ENCODE measurements around the gene CAPNS2. TPM values are rescaled to one million over a fixed set of nuclear protein-coding genes. Genes with fewer than 3 reads are reported as not detected.

Gene CAPNS2
- total RNA-seq, 1 experiment from 2014 or later = 1.4 TPM

DNA sequence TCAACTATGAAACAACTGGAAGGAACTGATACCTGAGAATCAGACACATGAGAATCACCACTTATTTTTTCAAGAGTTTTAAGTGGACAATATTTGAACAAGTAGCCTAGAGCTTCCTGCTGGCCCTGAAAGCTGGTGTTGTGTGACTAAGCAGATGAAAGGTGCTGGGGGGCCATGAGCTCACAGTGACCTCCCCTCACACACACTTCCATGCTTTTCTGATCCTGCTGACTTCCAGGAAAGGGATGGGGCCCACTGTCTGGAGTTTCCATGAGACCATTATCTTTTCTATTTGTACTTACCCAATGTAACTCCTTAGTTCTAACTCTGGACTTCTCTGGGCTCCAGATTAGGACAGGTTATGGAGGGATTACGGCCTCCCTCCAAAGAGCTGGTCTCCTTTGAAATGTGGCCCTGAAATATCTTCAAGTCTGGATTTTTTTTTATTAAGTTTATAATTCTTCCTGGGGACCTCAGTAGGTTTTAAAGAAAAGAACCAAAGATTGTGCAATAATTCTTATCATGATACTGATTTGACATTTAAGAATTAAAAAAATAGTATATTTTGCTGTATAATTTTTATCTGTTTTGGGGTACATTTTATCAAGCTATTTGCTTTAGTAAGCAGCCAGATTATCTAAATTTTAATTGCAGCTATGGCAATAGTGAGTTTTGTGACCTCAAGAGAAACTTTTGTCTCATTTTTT lies 4.9 kb downstream of the CAPNS2 start:
- intact Hi-C loops (cut with micrococcal nuclease; ENCODE audit: unreplicated experiment) (no loop called here), in situ Hi-C loops (cut with HindIII; ENCODE audit: low pct_unique_long_range_greater_than_20kb, low sequenced_read_pairs) (no loop called here)
- Histone ChIP-seq H3K36me3 (ENCODE audit: control insufficient read depth, insufficient read depth, low read length) (no peaks in the 10 kb centered on the region), H3K4me1 (ENCODE audit: control insufficient read depth, insufficient read depth, low read length) (no peaks in the 10 kb centered on the region), H3K27ac (ENCODE audit: low read length) (no peak overlapping the region), H3K27me3 (ENCODE audit: control insufficient read depth, insufficient read depth, low read length) (no peaks in the 10 kb centered on the region), H3K4me3 (ENCODE audit: low read depth in 2 of 2, low read length in 2 of 2) (no peak overlapping the region), H3K9me3 (ENCODE audit: control insufficient read depth, insufficient read depth, low read depth, low read length) (no peaks in the 10 kb centered on the region)
- ATAC-seq = no peak
- ChIA-PET POLR2A (no interaction called here), CTCF (no interaction called here)
- no TSS peak for BruUV-seq (replicated peaks)
- no peak for DNase-seq (ENCODE audit: low read depth, low spot score)
- TF ChIP-seq SIN3A (IDR thresholded peaks at IDR 0.05; ENCODE audit: borderline replicate concordance, insufficient read depth, low read depth, low read length) (no peak), TCF7L2 (IDR thresholded peaks at IDR 0.05; ENCODE audit: low read depth, low read length) (no peak), POLR2AphosphoS5 (IDR thresholded peaks at IDR 0.05; ENCODE audit: low read depth, low read length) (no peak)
- TF ChIP-seq, protein P1, sequence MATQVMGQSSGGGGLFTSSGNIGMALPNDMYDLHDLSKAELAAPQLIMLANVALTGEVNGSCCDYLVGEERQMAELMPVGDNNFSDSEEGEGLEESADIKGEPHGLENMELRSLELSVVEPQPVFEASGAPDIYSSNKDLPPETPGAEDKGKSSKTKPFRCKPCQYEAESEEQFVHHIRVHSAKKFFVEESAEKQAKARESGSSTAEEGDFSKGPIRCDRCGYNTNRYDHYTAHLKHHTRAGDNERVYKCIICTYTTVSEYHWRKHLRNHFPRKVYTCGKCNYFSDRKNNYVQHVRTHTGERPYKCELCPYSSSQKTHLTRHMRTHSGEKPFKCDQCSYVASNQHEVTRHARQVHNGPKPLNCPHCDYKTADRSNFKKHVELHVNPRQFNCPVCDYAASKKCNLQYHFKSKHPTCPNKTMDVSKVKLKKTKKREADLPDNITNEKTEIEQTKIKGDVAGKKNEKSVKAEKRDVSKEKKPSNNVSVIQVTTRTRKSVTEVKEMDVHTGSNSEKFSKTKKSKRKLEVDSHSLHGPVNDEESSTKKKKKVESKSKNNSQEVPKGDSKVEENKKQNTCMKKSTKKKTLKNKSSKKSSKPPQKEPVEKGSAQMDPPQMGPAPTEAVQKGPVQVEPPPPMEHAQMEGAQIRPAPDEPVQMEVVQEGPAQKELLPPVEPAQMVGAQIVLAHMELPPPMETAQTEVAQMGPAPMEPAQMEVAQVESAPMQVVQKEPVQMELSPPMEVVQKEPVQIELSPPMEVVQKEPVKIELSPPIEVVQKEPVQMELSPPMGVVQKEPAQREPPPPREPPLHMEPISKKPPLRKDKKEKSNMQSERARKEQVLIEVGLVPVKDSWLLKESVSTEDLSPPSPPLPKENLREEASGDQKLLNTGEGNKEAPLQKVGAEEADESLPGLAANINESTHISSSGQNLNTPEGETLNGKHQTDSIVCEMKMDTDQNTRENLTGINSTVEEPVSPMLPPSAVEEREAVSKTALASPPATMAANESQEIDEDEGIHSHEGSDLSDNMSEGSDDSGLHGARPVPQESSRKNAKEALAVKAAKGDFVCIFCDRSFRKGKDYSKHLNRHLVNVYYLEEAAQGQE (IDR thresholded peaks at IDR 0.05; ENCODE audit: insufficient read depth in 1 of 2, low read depth in 2 of 2, low read length in 1 of 2) = no peak
- TF ChIP-seq, protein P2, sequence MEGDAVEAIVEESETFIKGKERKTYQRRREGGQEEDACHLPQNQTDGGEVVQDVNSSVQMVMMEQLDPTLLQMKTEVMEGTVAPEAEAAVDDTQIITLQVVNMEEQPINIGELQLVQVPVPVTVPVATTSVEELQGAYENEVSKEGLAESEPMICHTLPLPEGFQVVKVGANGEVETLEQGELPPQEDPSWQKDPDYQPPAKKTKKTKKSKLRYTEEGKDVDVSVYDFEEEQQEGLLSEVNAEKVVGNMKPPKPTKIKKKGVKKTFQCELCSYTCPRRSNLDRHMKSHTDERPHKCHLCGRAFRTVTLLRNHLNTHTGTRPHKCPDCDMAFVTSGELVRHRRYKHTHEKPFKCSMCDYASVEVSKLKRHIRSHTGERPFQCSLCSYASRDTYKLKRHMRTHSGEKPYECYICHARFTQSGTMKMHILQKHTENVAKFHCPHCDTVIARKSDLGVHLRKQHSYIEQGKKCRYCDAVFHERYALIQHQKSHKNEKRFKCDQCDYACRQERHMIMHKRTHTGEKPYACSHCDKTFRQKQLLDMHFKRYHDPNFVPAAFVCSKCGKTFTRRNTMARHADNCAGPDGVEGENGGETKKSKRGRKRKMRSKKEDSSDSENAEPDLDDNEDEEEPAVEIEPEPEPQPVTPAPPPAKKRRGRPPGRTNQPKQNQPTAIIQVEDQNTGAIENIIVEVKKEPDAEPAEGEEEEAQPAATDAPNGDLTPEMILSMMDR (IDR thresholded peaks at IDR 0.05) = no peak

DNA sequence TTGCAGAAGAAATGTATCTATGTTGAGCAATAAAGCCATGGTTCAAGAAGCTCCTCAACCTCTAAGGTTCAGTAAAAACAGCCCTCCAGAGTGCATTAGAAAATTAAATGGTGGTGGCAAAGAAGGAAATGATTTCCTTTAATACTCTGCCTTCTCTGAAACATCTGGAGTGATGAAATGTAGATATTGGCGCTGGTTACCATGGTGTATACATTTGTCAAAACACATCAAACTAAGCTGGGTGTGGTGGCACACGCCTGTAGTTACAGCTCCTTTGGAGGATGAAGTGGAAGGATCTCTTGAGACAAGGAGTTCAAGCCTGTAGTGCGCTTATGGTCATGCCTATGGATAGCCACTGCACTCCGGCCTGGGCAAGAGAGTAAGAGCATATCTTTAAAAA lies 6.0 kb downstream of the CAPNS2 start:
- DNase-seq (ENCODE audit: low read depth, low spot score) = no peak
- ATAC-seq = no peak
- Histone ChIP-seq H3K4me1 (ENCODE audit: control insufficient read depth, insufficient read depth, low read length) (no peaks in the 10 kb centered on the region), H3K9me3 (ENCODE audit: control insufficient read depth, insufficient read depth, low read depth, low read length) (no peaks in the 10 kb centered on the region), H3K4me3 (ENCODE audit: low read depth in 2 of 2, low read length in 2 of 2) (no peak overlapping the region), H3K27me3 (ENCODE audit: control insufficient read depth, insufficient read depth, low read length) (no peaks in the 10 kb centered on the region), H3K27ac (ENCODE audit: low read length) (no peak overlapping the region), H3K36me3 (ENCODE audit: control insufficient read depth, insufficient read depth, low read length) (no peaks in the 10 kb centered on the region; the same call in 1 of the 2 replicates)
- no TSS peak for BruUV-seq (replicated peaks)
- in situ Hi-C loops (cut with HindIII; ENCODE audit: low pct_unique_long_range_greater_than_20kb, low sequenced_read_pairs) = no loop called here
- no peak for TF ChIP-seq SIN3A (IDR thresholded peaks at IDR 0.05; ENCODE audit: borderline replicate concordance, insufficient read depth, low read depth, low read length)
- TF ChIP-seq, protein P2 (IDR thresholded peaks at IDR 0.05) = no peak
- TF ChIP-seq TCF7L2 (IDR thresholded peaks at IDR 0.05; ENCODE audit: low read depth, low read length) = no peak
- TF ChIP-seq POLR2AphosphoS5 (IDR thresholded peaks at IDR 0.05; ENCODE audit: low read depth, low read length) = no peak
- TF ChIP-seq, protein P1 (IDR thresholded peaks at IDR 0.05; ENCODE audit: insufficient read depth in 1 of 2, low read depth in 2 of 2, low read length in 1 of 2) = no peak
- ChIA-PET CTCF (no interaction called here), POLR2A (no interaction called here)
- intact Hi-C loops (cut with micrococcal nuclease; ENCODE audit: unreplicated experiment) = no loop called here
